OCI-LY3 (cell line): ENCODE data around the gene DNPH1.

Source experiments
- H2AFZ ChIP-seq: fragments of 200-600, 300-600 bp; shearing (Covaris generic); 2 replicates; pipeline ENCODE4 v1.6.0; 2014; ENCODE audit warnings: antibody characterized with exemption, low read depth, low read length
- H3K27ac ChIP-seq: fragments of 200-600, 300-600 bp; sonication (generic); 2 replicates; pipeline ENCODE4 v1.5.1; 2014; ENCODE audit warnings: mild to moderate bottlenecking, low read length, moderate library complexity, mixed read lengths
- H3K27me3 ChIP-seq: fragments of 200-600, 300-600 bp; sonication (generic); 2 replicates; pipeline ENCODE4 v1.6.1; 2014; ENCODE audit warnings: low read depth, low read length, mixed read lengths
- H3K36me3 ChIP-seq: fragments of 200-600, 300-600 bp; sonication (generic); replicated peaks from 2 replicates; pipeline ENCODE3; 2014; ENCODE audit warnings: low read depth, low read length, mixed read lengths
- H3K4me1 ChIP-seq: fragments of 300-600, 200-600 bp; sonication (generic); 2 replicates; pipeline ENCODE4 v1.6.1; 2014; ENCODE audit warnings: low read length, mixed read lengths
- H3K4me2 ChIP-seq: fragments of 200-600, 300-600 bp; sonication (generic); 2 replicates; pipeline ENCODE4 v1.6.1; 2014; ENCODE audit warnings: low read length, mixed read lengths
- H3K4me3 ChIP-seq: fragments of 300-600, 200-600 bp; sonication (generic); 2 replicates; pipeline ENCODE4 v1.5.1; 2014; ENCODE audit warnings: antibody characterized with exemption, mild to moderate bottlenecking, low read length, moderate library complexity
- H3K79me2 ChIP-seq: fragments of 300-600, 200-600 bp; shearing (Covaris generic); 2 replicates; pipeline ENCODE4 v1.6.1; 2014; ENCODE audit warnings: mild to moderate bottlenecking, low read length, mixed read lengths
- H3K9ac ChIP-seq: fragments of 300-600, 200-600 bp; shearing (Covaris generic); 2 replicates; pipeline ENCODE4 v1.6.0; 2014; ENCODE audit warnings: mild to moderate bottlenecking, low read length, moderate library complexity
- H3K9me3 ChIP-seq: fragments of 200-600, 300-600 bp; shearing (Covaris generic); 2 replicates; pipeline ENCODE4 v1.6.1; 2014; ENCODE audit warnings: low read length, mixed read lengths; ENCODE audit not compliant: insufficient read depth
- H4K20me1 ChIP-seq: fragments of 200-600, 300-600 bp; sonication (generic); 2 replicates; pipeline ENCODE4 v1.6.1; 2016; ENCODE audit warnings: low read length, mixed read lengths; ENCODE audit not compliant: insufficient read depth
- CTCF ChIP-seq: fragments of 200-600, 300-600 bp; sonication (generic); IDR thresholded peaks from 2 replicates; pipeline ENCODE4 v1.5.1; 2014; ENCODE audit warnings: antibody characterized with exemption, low read length, low read depth
- EZH2phosphoT487 ChIP-seq: fragments of 200-600 bp; shearing (Covaris generic); IDR thresholded peaks from 2 replicates; pipeline ENCODE4 v1.6.1; 2018; ENCODE audit warnings: antibody characterized with exemption, mixed run types, low read depth

The DNPH1 gene

GRCh38 chr6:43265564-43265963, 36.3 kb upstream of the DNPH1 start:
- Histone ChIP-seq H4K20me1 (no peaks in the 10 kb centered on the region), H3K4me3 (no peak overlapping the region), H3K36me3 (no peaks in the 10 kb centered on the region), H3K4me1 (peaks cover 43% of the 10 kb centered on the region), H3K4me2 (no peak overlapping the region), H3K9ac (no peak overlapping the region), H3K27me3 (peaks cover 9% of the 10 kb centered on the region; the same call in 1 of the 2 replicates), H3K9me3 (no peaks in the 10 kb centered on the region), H2AFZ (no peak overlapping the region), H3K27ac (no peak overlapping the region), H3K79me2 (no peaks in the 10 kb centered on the region)
- TF ChIP-seq CTCF (peak; percentile 22; the same call in 1 of the 2 replicates), EZH2phosphoT487 (no peak)

GRCh38 chr6:43264599-43265145, 35.4 kb upstream of the DNPH1 start:
- no peaks in the 10 kb centered on the region for H3K9me3 ChIP-seq
- H3K4me3 ChIP-seq, result no peak overlapping the region
- no peaks in the 10 kb centered on the region for H3K79me2 ChIP-seq
- TF ChIP-seq CTCF (no peak), EZH2phosphoT487 (no peak)
- peaks cover 9% of the 10 kb centered on the region; the same call in 1 of the 2 replicates for H3K27me3 ChIP-seq
- H3K36me3 ChIP-seq, result no peaks in the 10 kb centered on the region
- no peak overlapping the region for H3K4me2 ChIP-seq
- peaks cover 34% of the 10 kb centered on the region for H3K4me1 ChIP-seq
- H2AFZ ChIP-seq, result no peak overlapping the region
- H3K9ac ChIP-seq, result no peak overlapping the region
- no peaks in the 10 kb centered on the region for H4K20me1 ChIP-seq
- H3K27ac ChIP-seq, result no peak overlapping the region

- Histone ChIP-seq H4K20me1 (no peaks in the 10 kb centered on the region), H3K36me3 (no peaks in the 10 kb centered on the region), H3K79me2 (no peaks in the 10 kb centered on the region), H3K4me3 (no peak overlapping the region), H3K27me3 (0 out of 2 replicates have a peak, but pooled peaks cover 3% of the 10 kb centered on the region), H3K27ac (no peak overlapping the region), H3K9me3 (no peaks in the 10 kb centered on the region), H2AFZ (peak overlapping the region; percentile 85), H3K4me2 (peak overlapping the region; percentile 23; the same call in 1 of the 2 replicates), H3K9ac (no peak overlapping the region), H3K4me1 (peaks cover 23% of the 10 kb centered on the region)
- peak; percentile 98 for TF ChIP-seq CTCF
- TF ChIP-seq EZH2phosphoT487, result no peak
Observed at GRCh38 chr6:43263314-43264178, 34.3 kb upstream of the DNPH1 start.

GRCh38 chr6:43262780-43263313, 33.6 kb upstream of the DNPH1 start:
- no peak overlapping the region for H3K4me3 ChIP-seq
- H3K79me2 ChIP-seq, result no peaks in the 10 kb centered on the region
- TF ChIP-seq EZH2phosphoT487 (no peak), CTCF (no peak)
- H4K20me1 ChIP-seq, result no peaks in the 10 kb centered on the region
- no peaks in the 10 kb centered on the region for H3K36me3 ChIP-seq
- H3K4me2 ChIP-seq, result no peak overlapping the region
- H3K27ac ChIP-seq, result no peak overlapping the region
- no peaks in the 10 kb centered on the region for H3K9me3 ChIP-seq
- H3K9ac ChIP-seq, result no peak overlapping the region
- no peaks in the 10 kb centered on the region for H3K27me3 ChIP-seq
- H2AFZ ChIP-seq, result no peak overlapping the region
- peaks cover 20% of the 10 kb centered on the region for H3K4me1 ChIP-seq
